H9 (cell line): Measurements from ENCODE around the gene THAP3. TPM values are rescaled to one million over a fixed set of nuclear protein-coding genes. Genes with fewer than 3 reads are reported as not detected.

ENCODE experiments used
- DNase-seq: peaks from one replicate; pipeline ENCODE4 v3.0.0-alpha.2; 2017
- H2AFZ ChIP-seq: one replicate; pipeline ENCODE4 v1.6.1; 2013; ENCODE audit warnings: mild to moderate bottlenecking, low read length, control low read depth, moderate library complexity
- H2AK5ac ChIP-seq: 2 replicates; pipeline ENCODE4 v1.6.1; 2013; ENCODE audit warnings: low read length, control low read depth, mixed read lengths; ENCODE audit not compliant: insufficient read length
- H2BK120ac ChIP-seq: one replicate; pipeline ENCODE4 v1.6.1; 2013; ENCODE audit warnings: low read depth, mild to moderate bottlenecking, low read length, control low read depth, inconsistent platforms; ENCODE audit not compliant: poor library complexity, severe bottlenecking
- H2BK12ac ChIP-seq: 2 replicates; pipeline ENCODE4 v1.6.1; 2013; ENCODE audit warnings: low read length, control low read depth, mixed read lengths, low read depth; ENCODE audit not compliant: insufficient read length
- H2BK15ac ChIP-seq: 2 replicates; pipeline ENCODE4 v1.6.1; 2013; ENCODE audit warnings: low read depth, low read length, control low read depth
- H2BK20ac ChIP-seq: one replicate; pipeline ENCODE4 v1.6.1; 2013; ENCODE audit warnings: low read depth, mild to moderate bottlenecking, low read length, control low read depth, inconsistent platforms; ENCODE audit not compliant: poor library complexity, severe bottlenecking
- H2BK5ac ChIP-seq: 2 replicates; pipeline ENCODE4 v1.6.1; 2013; ENCODE audit warnings: low read length, control low read depth, mixed read lengths; ENCODE audit not compliant: insufficient read length
- H3K14ac ChIP-seq: 2 replicates; pipeline ENCODE4 v1.6.1; 2013; ENCODE audit warnings: low read length, control low read depth; ENCODE audit not compliant: insufficient read depth
- H3K18ac ChIP-seq: 2 replicates; pipeline ENCODE4 v1.6.1; 2013; ENCODE audit warnings: low read depth, mild to moderate bottlenecking, mixed read lengths, low read length, control low read depth; ENCODE audit not compliant: insufficient read length
- H3K23ac ChIP-seq: 2 replicates; pipeline ENCODE4 v1.6.1; 2013; ENCODE audit warnings: low read length, control low read depth, mixed read lengths, low read depth; ENCODE audit not compliant: insufficient read length
- H3K23me2 ChIP-seq: 2 replicates; pipeline ENCODE4 v1.6.1; 2013; ENCODE audit warnings: low read depth, mild to moderate bottlenecking, mixed read lengths, low read length, control low read depth; ENCODE audit not compliant: insufficient read length, poor library complexity, severe bottlenecking
- H3K27ac ChIP-seq: 2 replicates; pipeline ENCODE4 v1.5.1; 2013; ENCODE audit warnings: low read length, control low read depth, mixed read lengths, low read depth; ENCODE audit not compliant: insufficient read length
- H3K27me3 ChIP-seq: 2 replicates; pipeline ENCODE4 v1.6.1; 2013; ENCODE audit warnings: low read length, control low read depth, inconsistent platforms; ENCODE audit not compliant: insufficient read depth
- H3K4ac ChIP-seq: 2 replicates; pipeline ENCODE4 v1.6.1; 2013; ENCODE audit warnings: low read depth, mild to moderate bottlenecking, control low read depth, inconsistent platforms, low read length, moderate library complexity
- H3K4me1 ChIP-seq: 2 replicates; pipeline ENCODE4 v1.6.1; 2013; ENCODE audit warnings: low read length, control low read depth, inconsistent platforms; ENCODE audit not compliant: insufficient read depth
- H3K4me2 ChIP-seq: 2 replicates; pipeline ENCODE4 v1.6.1; 2013; ENCODE audit warnings: low read length, control low read depth, mixed read lengths; ENCODE audit not compliant: insufficient read length, insufficient read depth
- H3K56ac ChIP-seq: 2 replicates; pipeline ENCODE4 v1.6.1; 2013; ENCODE audit warnings: low read depth, mild to moderate bottlenecking, mixed read lengths, low read length, control low read depth; ENCODE audit not compliant: insufficient read length
- H3K79me1 ChIP-seq: 2 replicates; pipeline ENCODE4 v1.6.1; 2013; ENCODE audit warnings: low read depth, mild to moderate bottlenecking, moderate library complexity, low read length, control low read depth, inconsistent platforms; ENCODE audit not compliant: insufficient read depth, poor library complexity, severe bottlenecking
- H3K79me2 ChIP-seq: 2 replicates; pipeline ENCODE4 v1.6.1; 2013; ENCODE audit warnings: low read length, control low read depth, inconsistent platforms; ENCODE audit not compliant: insufficient read depth
- H3K9ac ChIP-seq: 2 replicates; pipeline ENCODE4 v1.6.1; 2013; ENCODE audit warnings: low read length, control low read depth, mixed read lengths; ENCODE audit not compliant: insufficient read length; ENCODE audit errors: extremely low read depth
- H3K9me3 ChIP-seq: one replicate; pipeline ENCODE4 v1.6.1; 2013; ENCODE audit warnings: low read depth, low read length, inconsistent platforms; ENCODE audit not compliant: control insufficient read depth
- H3T11ph ChIP-seq: one replicate; pipeline ENCODE4 v1.6.1; 2013; ENCODE audit warnings: mild to moderate bottlenecking, low read length, control low read depth, inconsistent platforms
- H4K20me1 ChIP-seq: one replicate; pipeline ENCODE4 v1.6.1; 2013; ENCODE audit not compliant: control insufficient read depth, insufficient read length, insufficient read depth
- H4K5ac ChIP-seq: 2 replicates; pipeline ENCODE4 v1.6.1; 2013; ENCODE audit warnings: low read depth, mild to moderate bottlenecking, mixed read lengths, low read length, control low read depth; ENCODE audit not compliant: insufficient read length
- H4K8ac ChIP-seq: replicated peaks from 2 replicates; pipeline ENCODE4 v1.6.1; 2013; ENCODE audit warnings: low read length, control low read depth, mixed read lengths, low read depth; ENCODE audit not compliant: insufficient read length
- H4K91ac ChIP-seq: 2 replicates; pipeline ENCODE4 v1.6.1; 2013; ENCODE audit warnings: low read depth, mild to moderate bottlenecking, moderate library complexity, mixed read lengths, low read length, control low read depth; ENCODE audit not compliant: insufficient read length
- H3K27ac Mint-ChIP-seq, 3 experiments: 2 replicates in 2 of 3; 3 replicates in 1 of 3; pipeline ENCODE4 v1.8.0; 2020 to 2021; ENCODE audit warnings: mixed read lengths in 3 of 3, mild to moderate bottlenecking in 1 of 3, moderate library complexity in 1 of 3
- H3K27me3 Mint-ChIP-seq: 2 replicates; pipeline ENCODE4 v1.8.0; 2021; ENCODE audit warnings: low read depth, mild to moderate bottlenecking, moderate library complexity, mixed read lengths
- H3K36me3 Mint-ChIP-seq, 3 experiments: 2 replicates in 2 of 3; 3 replicates in 1 of 3; pipeline ENCODE4 v1.8.0; 2020 to 2021; ENCODE audit warnings: low read depth in 3 of 3, mixed read lengths in 3 of 3; ENCODE audit not compliant: insufficient read depth in 1 of 3
- H3K4me1 Mint-ChIP-seq, 2 experiments: 2 replicates each; pipeline ENCODE4 v1.8.0; 2020; ENCODE audit warnings: mixed read lengths in 2 of 2
- H3K4me3 Mint-ChIP-seq, 2 experiments: 2 replicates in 1 of 2; 3 replicates in 1 of 2; pipeline ENCODE4 v1.8.0; 2020 to 2021; ENCODE audit warnings: mild to moderate bottlenecking in 2 of 2, mixed read lengths in 2 of 2, moderate library complexity in 1 of 2
- H3K9me3 Mint-ChIP-seq, 2 experiments: 2 replicates in 1 of 2; 3 replicates in 1 of 2; pipeline ENCODE4 v1.8.0; 2020; ENCODE audit warnings: mild to moderate bottlenecking in 2 of 2, mixed read lengths in 2 of 2, moderate library complexity in 1 of 2
- CTCF ChIP-seq: fragments of 200-600 bp; sonication (generic); conservative IDR thresholded peaks from 3 replicates; pipeline ENCODE4 v1.8.0; 2021; ENCODE audit warnings: antibody characterized with exemption, mild to moderate bottlenecking
- WGBS: extraction: QIAGEN DNeasy Blood & Tissue Kit; methylation state at CpG from one replicate; pipeline ENCODE4 v1.1.7; 2013; ENCODE audit warnings: missing lambda C conversion rate, low lambda C conversion rate, mixed read lengths; ENCODE audit not compliant: insufficient read length; ENCODE audit errors: extremely low coverage; 5-methylcytosine and 5-hydroxymethylcytosine counted together
- total RNA-seq: library from RNA; stranded (reverse); gene quantifications from 2 replicates; pipeline ENCODE4 v1.2.1, GENCODE V29; 2021

The THAP3 gene
- total RNA-seq, 1 experiment from 2014 or later, result 15.3 TPM

GRCh38 chr1:6628971-6629479 lies 4.4 kb downstream of the THAP3 start:
- WGBS, result no CpG with 5 or more reads among the region's 12 CpGs
- H2AK5ac ChIP-seq, result no peak overlapping the region
- H3K9me3 ChIP-seq, result no peaks in the 10 kb centered on the region

More at GRCh38 chr1:6628971-6629479, 4.4 kb downstream of the THAP3 start:
- Histone ChIP-seq H3K4me2 (no peak overlapping the region), H2BK5ac (no peak overlapping the region), H3T11ph (no peak overlapping the region), H2AFZ (no peak overlapping the region), H3K14ac (no peak overlapping the region; the same call in 1 of the 2 replicates), H2BK15ac (no peak overlapping the region), H3K4me1 (no peaks in the 10 kb centered on the region), H3K4ac (no peak overlapping the region), H3K79me2 (0 out of 2 replicates have a peak, but pooled peaks cover 2% of the 10 kb centered on the region), H4K20me1 (no peaks in the 10 kb centered on the region), H2BK20ac (no peak overlapping the region), H2BK120ac (no peak overlapping the region), H4K8ac (no peak overlapping the region), H3K56ac (no peak overlapping the region), H3K27ac (no peak overlapping the region), H3K23ac (no peak overlapping the region), H4K5ac (no peak overlapping the region), H3K23me2 (peaks cover 5% of the 10 kb centered on the region), H3K27me3 (no peaks in the 10 kb centered on the region), H3K18ac (no peak overlapping the region), H3K79me1 (no peaks in the 10 kb centered on the region), H4K91ac (no peak overlapping the region), H3K9ac (no peak overlapping the region), H2BK12ac (no peak overlapping the region)
- peaks cover 4 to 14% of the 10 kb centered on the region in 2 experiments for H3K4me1 Mint-ChIP-seq
- no peaks in the 10 kb centered on the region for H3K27me3 Mint-ChIP-seq
- TF ChIP-seq CTCF, result no peak
- peaks cover 18 to 66% (median 48%) of the 10 kb centered on the region in 3 experiments for H3K36me3 Mint-ChIP-seq
- DNase-seq, result no peak
- no peak overlapping the region; a peak in 1 of 5 replicates for H3K4me3 Mint-ChIP-seq
- H3K27ac Mint-ChIP-seq, result peak overlapping the region in 1 of 3 experiments; percentile 44; a peak in 1 of 7 replicates
- H3K9me3 Mint-ChIP-seq, result no peaks in the 10 kb centered on the region
